Stimulated activated naive CD4-positive, alpha-beta T cell treated with Interleukin-2 at 50 U/mL for 16 hours (primary cell): ENCODE results near the gene ATIC.

ENCODE experiments used
- DNase-seq: peaks from one replicate; lab custom pipeline; 2025; lab: John Stamatoyannopoulos, UW

ATIC gene

GRCh38 chr2:215361211-215361875 is 49.5 kb downstream of the ATIC start:
- DNase-seq: no peak

- no peak for DNase-seq
Measured at GRCh38 chr2:215361876-215362561, 50.2 kb downstream of the ATIC start.

DNA sequence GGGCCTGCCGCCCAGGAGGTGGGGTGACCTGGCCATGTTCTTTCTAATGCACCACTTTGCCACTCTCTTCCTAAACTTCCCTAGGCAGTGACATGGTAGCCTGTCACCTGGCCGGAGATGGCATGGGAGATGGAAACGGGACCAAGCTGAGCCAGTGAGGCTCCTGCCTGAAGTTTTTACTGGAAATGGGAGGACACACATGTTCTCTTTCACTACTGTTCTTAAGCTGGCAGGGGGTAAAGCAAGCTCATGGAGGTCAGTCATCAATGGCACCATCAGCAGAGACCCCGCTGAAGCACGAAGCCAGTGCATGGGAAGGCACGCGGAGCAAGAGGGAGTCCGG is 50.7 kb downstream of the ATIC start:
- no peak for DNase-seq

- no peak for DNase-seq
Measured at GRCh38 chr2:215363039-215363438, 51.2 kb downstream of the ATIC start.

DNA sequence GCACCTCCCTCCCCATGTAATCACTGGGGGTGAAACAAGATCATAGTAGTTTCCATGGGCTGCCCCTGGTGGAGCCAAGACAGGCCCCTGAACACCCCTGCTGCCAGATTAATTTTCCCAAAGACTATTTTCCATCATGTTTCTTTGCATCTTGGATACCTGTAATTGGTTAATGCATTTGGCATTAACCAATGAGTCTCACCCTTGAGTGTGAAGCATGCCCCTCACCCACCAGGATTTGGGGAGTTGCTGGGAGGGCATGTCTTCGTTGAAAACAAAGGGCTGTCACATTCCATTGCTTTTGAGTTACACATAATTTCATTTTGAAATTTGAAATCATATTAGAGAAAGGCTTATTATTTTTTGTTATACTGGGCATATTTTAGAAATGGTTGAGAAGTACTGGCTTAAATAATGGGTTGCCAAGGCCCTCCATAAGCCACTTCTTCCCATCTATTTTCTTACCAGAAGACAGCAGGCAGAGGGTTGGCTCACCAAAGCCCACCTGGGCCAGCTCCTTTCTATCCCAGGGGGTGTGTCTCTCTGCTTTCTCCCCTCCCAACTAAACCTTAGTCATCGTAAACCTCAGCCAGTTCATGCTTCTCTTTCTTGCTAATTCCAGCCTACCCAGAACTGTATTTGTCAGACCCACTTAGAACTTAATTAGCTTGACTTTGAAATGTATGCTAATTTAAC is 51.8 kb downstream of the ATIC start:
- DNase-seq: no peak

- no peak for DNase-seq
Measured at GRCh38 chr2:215364157-215365155, 52.6 kb downstream of the ATIC start.

GRCh38 chr2:215365184-215365658 is 53.4 kb downstream of the ATIC start:
- DNase-seq: no peak

DNA sequence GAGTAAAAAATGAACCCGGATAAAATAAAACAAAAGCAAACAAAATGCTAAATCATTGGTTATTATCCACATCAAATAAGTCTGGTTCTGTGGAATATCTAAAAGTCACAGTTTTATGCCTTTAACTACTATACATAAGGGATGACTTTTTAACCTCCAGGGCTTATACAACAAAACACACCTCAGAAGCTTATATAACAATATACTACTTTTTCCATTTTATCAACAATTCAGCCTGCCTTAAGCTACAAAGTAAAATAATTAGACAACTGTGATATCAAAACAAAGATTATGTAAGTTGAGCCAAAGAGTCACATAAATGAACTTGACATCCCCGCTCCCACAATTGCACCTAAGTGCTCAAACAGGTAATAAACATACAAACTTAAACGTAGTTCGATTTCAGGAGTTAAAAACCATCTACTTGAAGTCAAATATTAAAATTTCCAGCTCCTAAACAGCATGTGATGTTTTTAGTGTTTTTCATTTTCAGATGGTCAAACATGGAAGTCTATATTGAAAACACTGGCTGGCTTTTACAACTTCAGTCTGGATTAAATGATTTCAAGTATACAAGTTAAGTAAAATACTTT is 54.7 kb downstream of the ATIC start:
- DNase-seq: no peak

GRCh38 chr2:215367662-215368492 is 56.0 kb downstream of the ATIC start:
- DNase-seq: no peak

DNA sequence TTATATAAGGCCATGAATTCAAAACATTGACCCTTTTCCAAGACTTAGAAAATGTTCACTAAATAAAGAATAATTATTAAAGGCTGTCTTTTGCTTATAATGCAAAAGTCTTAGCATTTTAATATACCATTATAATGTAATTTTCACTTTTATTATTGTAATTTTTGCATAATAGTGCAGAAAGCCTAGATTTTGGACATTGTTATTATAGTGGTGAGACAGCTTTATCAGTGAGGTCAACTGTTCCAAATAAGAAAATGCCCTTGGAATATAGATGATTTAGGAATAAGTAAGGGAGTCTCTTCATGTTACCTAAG is 56.6 kb downstream of the ATIC start:
- no peak for DNase-seq

- DNase-seq: no peak
Measured at GRCh38 chr2:215369181-215369760, 57.4 kb downstream of the ATIC start.

DNA sequence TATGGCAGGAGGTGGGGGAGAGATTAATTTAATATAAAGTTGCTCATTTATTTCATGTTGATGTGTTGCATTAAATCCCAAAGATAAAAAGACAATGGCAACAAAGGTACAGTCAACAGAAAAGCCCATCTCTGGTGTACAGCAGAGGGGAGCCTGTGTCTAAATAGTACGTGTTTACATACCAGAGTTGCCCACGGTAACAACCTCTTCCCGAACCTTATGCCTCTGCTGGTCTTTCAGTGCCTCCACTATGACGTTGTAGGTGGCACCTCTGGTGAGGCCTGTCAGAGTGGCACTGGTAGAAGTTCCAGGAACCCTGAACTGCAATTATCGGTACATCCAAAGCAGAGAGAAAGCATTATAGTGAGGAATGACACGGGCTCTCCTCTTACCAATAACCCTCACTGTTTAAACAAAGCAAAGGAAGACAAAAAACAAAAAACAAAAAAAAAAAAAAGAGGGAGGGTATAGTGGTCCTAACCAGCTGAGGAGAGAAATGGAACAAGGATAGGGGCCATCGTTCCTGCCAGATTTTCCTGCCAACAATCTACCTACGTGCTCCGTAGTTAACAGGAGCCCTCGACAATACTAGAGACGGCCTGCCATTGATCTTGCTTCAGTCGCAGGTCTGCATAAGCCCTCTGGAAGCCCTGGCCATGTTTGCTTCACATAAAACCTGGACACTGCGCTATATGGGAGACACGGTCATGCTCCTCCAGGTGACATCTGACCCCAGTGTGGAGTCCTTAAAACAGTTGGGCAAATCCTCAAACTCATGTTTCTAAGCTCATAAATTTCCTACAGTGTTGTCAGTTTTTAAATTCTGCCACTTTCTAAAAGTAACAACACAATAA is 58.5 kb downstream of the ATIC start:
- no peak for DNase-seq

GRCh38 chr2:215371915-215372897 is 60.3 kb downstream of the ATIC start:
- DNase-seq: no peak

DNA sequence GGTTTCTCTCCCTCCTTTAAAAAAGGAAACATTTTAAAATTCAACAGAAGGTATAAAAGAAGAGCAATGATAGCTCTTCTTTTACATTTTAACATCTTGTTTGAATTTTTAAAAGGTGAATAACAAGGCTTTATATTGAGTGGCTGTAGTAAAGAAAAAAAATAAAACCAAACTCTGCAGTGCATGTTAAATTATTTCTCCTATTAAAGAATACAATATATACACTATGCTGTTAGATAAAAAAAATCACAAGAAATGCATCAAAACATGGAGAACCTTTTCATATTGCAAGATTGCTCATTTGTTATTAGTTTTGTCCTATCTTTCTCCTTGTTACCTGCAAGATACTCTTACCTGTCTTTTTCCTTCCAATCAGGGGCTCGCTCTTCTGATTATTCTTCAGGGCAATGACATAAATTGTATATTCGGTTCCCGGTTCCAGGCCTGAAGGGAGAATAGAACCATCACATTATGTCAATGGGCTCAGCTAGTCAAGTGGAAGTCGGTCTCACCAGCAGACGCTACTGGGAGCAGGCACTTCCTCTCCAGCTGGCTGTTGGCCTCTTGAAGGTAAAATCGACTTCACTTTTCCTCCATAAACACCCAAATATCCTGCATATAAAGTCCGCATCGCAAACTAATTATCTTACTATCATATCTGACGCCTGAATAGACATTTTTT is 61.2 kb downstream of the ATIC start:
- DNase-seq: no peak

DNA sequence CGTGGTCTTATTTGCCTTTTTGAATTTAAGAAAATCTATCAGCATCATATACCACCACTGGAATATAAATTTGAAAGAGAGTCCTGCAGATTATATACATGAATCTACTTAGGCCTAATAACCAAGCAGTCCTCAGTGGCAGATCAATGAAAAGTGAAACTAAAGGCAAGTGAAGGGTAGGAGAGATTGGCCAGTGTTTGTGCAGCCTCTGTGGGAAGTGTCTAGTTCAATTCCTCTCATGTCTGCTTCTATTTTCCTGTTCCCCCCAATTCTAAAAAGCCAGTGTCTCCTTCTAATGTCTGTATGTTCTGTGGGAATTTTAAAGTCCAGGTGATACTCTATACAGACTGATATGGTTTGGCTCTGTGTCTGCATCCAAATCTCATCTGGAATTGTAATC is 62.1 kb downstream of the ATIC start:
- DNase-seq: no peak

- no peak for DNase-seq
Measured at GRCh38 chr2:215374642-215375466, 63.0 kb downstream of the ATIC start.

- no peak for DNase-seq
Measured at GRCh38 chr2:215375467-215375830, 63.6 kb downstream of the ATIC start.
